IPS-20b (cell line): ENCODE data around the gene SYT2.

Experiments
- H3K27ac ChIP-seq: one replicate; pipeline ENCODE4 v1.5.1; 2013; ENCODE audit warnings: low read length
- H3K27me3 ChIP-seq: 2 replicates; pipeline ENCODE4 v1.6.1; 2013; ENCODE audit warnings: mild to moderate bottlenecking, low read length, inconsistent platforms; ENCODE audit not compliant: insufficient read depth
- H3K36me3 ChIP-seq: 2 replicates; pipeline ENCODE4 v1.6.1; 2013; ENCODE audit warnings: low read depth, mild to moderate bottlenecking, inconsistent platforms, low read length, moderate library complexity; ENCODE audit not compliant: insufficient read depth
- H3K4me1 ChIP-seq: 2 replicates; pipeline ENCODE4 v1.6.1; 2013; ENCODE audit warnings: mild to moderate bottlenecking, control low read depth, inconsistent platforms, low read length, moderate library complexity; ENCODE audit not compliant: insufficient read depth
- H3K4me3 ChIP-seq: 2 replicates; pipeline ENCODE4 v1.5.1; 2013; ENCODE audit warnings: mild to moderate bottlenecking, low read length, inconsistent platforms
- H3K9ac ChIP-seq: 2 replicates; pipeline ENCODE4 v1.6.1; 2013; ENCODE audit warnings: low read depth, mild to moderate bottlenecking, inconsistent platforms, low read length, moderate library complexity
- H3K9me3 ChIP-seq: 2 replicates; pipeline ENCODE4 v1.6.1; 2013; ENCODE audit warnings: mild to moderate bottlenecking, low read depth, low read length, inconsistent platforms; ENCODE audit not compliant: insufficient read depth

The SYT2 gene

GRCh38 chr1:202593845-202594244 is 116.4 kb downstream of the SYT2 start:
- H3K36me3 ChIP-seq = no peaks in the 10 kb centered on the region
- no peaks in the 10 kb centered on the region for H3K27me3 ChIP-seq
- H3K9me3 ChIP-seq = no peaks in the 10 kb centered on the region
- no peak overlapping the region for H3K4me3 ChIP-seq
- no peak overlapping the region for H3K9ac ChIP-seq
- H3K4me1 ChIP-seq = no peaks in the 10 kb centered on the region; the same call in 1 of the 2 replicates
- H3K27ac ChIP-seq = no peak overlapping the region

GRCh38 chr1:202592146-202592545 is 118.1 kb downstream of the SYT2 start:
- no peaks in the 10 kb centered on the region for H3K27me3 ChIP-seq
- H3K27ac ChIP-seq = no peak overlapping the region
- no peak overlapping the region for H3K4me3 ChIP-seq
- no peaks in the 10 kb centered on the region; the same call in 1 of the 2 replicates for H3K4me1 ChIP-seq
- no peaks in the 10 kb centered on the region for H3K36me3 ChIP-seq
- H3K9me3 ChIP-seq = no peaks in the 10 kb centered on the region
- no peak overlapping the region for H3K9ac ChIP-seq

GRCh38 chr1:202591515-202591914 is 118.7 kb downstream of the SYT2 start:
- H3K36me3 ChIP-seq = no peaks in the 10 kb centered on the region
- no peak overlapping the region for H3K9ac ChIP-seq
- no peak overlapping the region for H3K4me3 ChIP-seq
- no peaks in the 10 kb centered on the region; the same call in 1 of the 2 replicates for H3K4me1 ChIP-seq
- no peaks in the 10 kb centered on the region for H3K9me3 ChIP-seq
- no peak overlapping the region for H3K27ac ChIP-seq
- no peaks in the 10 kb centered on the region for H3K27me3 ChIP-seq

- Histone ChIP-seq H3K9me3 (no peaks in the 10 kb centered on the region), H3K27ac (no peak overlapping the region), H3K4me1 (no peaks in the 10 kb centered on the region; the same call in 1 of the 2 replicates), H3K27me3 (no peaks in the 10 kb centered on the region), H3K4me3 (no peak overlapping the region), H3K36me3 (no peaks in the 10 kb centered on the region), H3K9ac (no peak overlapping the region)
Measured at GRCh38 chr1:202590975-202591411, 119.3 kb downstream of the SYT2 start.

GRCh38 chr1:202590126-202590525 is 120.1 kb downstream of the SYT2 start:
- Histone ChIP-seq H3K27ac (no peak overlapping the region), H3K4me3 (no peak overlapping the region), H3K36me3 (no peaks in the 10 kb centered on the region), H3K9me3 (no peaks in the 10 kb centered on the region), H3K27me3 (no peaks in the 10 kb centered on the region), H3K9ac (no peak overlapping the region), H3K4me1 (no peaks in the 10 kb centered on the region; the same call in 1 of the 2 replicates)

GRCh38 chr1:202589190-202589930 is 120.9 kb downstream of the SYT2 start:
- Histone ChIP-seq H3K4me3 (no peak overlapping the region), H3K27ac (no peak overlapping the region), H3K9me3 (no peaks in the 10 kb centered on the region), H3K36me3 (no peaks in the 10 kb centered on the region), H3K27me3 (no peaks in the 10 kb centered on the region), H3K4me1 (no peaks in the 10 kb centered on the region; the same call in 1 of the 2 replicates), H3K9ac (no peak overlapping the region)

- H3K9me3 ChIP-seq = no peaks in the 10 kb centered on the region
- no peaks in the 10 kb centered on the region for H3K36me3 ChIP-seq
- H3K27ac ChIP-seq = no peak overlapping the region
- no peak overlapping the region for H3K4me3 ChIP-seq
- no peaks in the 10 kb centered on the region for H3K27me3 ChIP-seq
- H3K4me1 ChIP-seq = no peaks in the 10 kb centered on the region; the same call in 1 of the 2 replicates
- no peak overlapping the region for H3K9ac ChIP-seq
Measured at GRCh38 chr1:202588503-202589189, 121.6 kb downstream of the SYT2 start.

- H3K27ac ChIP-seq = no peak overlapping the region
- H3K4me1 ChIP-seq = no peaks in the 10 kb centered on the region; the same call in 1 of the 2 replicates
- H3K4me3 ChIP-seq = no peak overlapping the region
- no peaks in the 10 kb centered on the region for H3K36me3 ChIP-seq
- H3K9ac ChIP-seq = no peak overlapping the region
- no peaks in the 10 kb centered on the region for H3K27me3 ChIP-seq
- no peaks in the 10 kb centered on the region for H3K9me3 ChIP-seq
Measured at GRCh38 chr1:202587859-202588485, 122.3 kb downstream of the SYT2 start.

GRCh38 chr1:202586871-202587270 is 123.4 kb downstream of the SYT2 start:
- Histone ChIP-seq H3K36me3 (no peaks in the 10 kb centered on the region), H3K9ac (no peak overlapping the region), H3K4me3 (no peak overlapping the region), H3K27me3 (no peaks in the 10 kb centered on the region), H3K9me3 (no peaks in the 10 kb centered on the region), H3K27ac (no peak overlapping the region), H3K4me1 (no peaks in the 10 kb centered on the region; the same call in 1 of the 2 replicates)

GRCh38 chr1:202586018-202586821 is 124.0 kb downstream of the SYT2 start:
- Histone ChIP-seq H3K27ac (no peak overlapping the region), H3K36me3 (peaks cover 4% of the 10 kb centered on the region; the same call in 1 of the 2 replicates), H3K9me3 (no peaks in the 10 kb centered on the region), H3K27me3 (no peaks in the 10 kb centered on the region), H3K4me3 (no peak overlapping the region), H3K9ac (no peak overlapping the region), H3K4me1 (no peaks in the 10 kb centered on the region; the same call in 1 of the 2 replicates)

- H3K9me3 ChIP-seq = no peaks in the 10 kb centered on the region
- H3K4me3 ChIP-seq = no peak overlapping the region
- H3K27me3 ChIP-seq = no peaks in the 10 kb centered on the region
- no peak overlapping the region for H3K27ac ChIP-seq
- peaks cover 10% of the 10 kb centered on the region; the same call in 1 of the 2 replicates for H3K36me3 ChIP-seq
- no peaks in the 10 kb centered on the region; the same call in 1 of the 2 replicates for H3K4me1 ChIP-seq
- H3K9ac ChIP-seq = no peak overlapping the region
Measured at GRCh38 chr1:202585590-202585933, 124.7 kb downstream of the SYT2 start.
